HG03060 (cell line): ENCODE data around the gene BICDL1.

Experiments
- ATAC-seq: cut with Tn5 transposase; IDR thresholded peaks from one replicate; pipeline ENCODE4 v1.9.1; 2021; ENCODE audit warnings: low read depth, moderate number of reproducible peaks; ENCODE audit not compliant: unreplicated experiment

The BICDL1 gene

DNA sequence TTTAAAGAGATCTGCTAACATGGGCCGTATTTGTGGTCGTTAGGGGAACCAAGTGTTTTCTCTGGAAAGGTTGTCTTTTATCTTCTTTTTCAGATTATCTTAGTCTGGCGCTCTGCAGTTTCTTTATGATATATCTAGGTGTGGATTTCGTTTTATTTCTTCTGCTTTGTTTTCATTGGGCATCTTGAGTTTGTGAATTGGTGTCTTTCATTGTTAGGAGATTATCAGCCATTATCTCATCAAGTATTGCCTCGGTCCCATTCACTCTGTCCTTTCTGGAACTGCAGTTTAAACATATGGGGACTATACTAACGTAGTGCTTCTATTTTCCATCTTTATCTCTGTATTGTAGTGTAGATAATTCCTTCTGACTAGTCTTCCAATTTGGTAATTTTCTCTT lies 60.4 kb downstream of the BICDL1 start:
- no peak for ATAC-seq

DNA sequence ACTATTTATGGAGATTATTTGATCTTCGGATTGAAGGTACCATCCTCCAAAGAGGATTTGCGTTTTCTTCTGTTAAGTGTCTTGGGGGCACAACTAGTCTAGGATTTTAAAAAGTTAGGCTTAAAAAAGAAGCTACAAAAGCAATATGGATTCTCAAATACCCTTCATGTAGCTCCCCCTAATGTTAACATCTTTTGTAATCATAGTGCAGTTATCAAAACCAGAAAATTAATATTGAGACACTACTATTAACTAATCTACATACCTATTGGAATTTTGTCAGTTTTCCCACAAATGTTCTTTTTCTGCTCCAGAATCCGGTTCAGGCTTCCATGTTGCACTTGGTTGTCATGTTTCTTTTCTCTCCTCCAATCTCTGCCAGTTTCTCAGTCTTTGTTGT lies 62.5 kb downstream of the BICDL1 start:
- no peak for ATAC-seq

- ATAC-seq: no peak
Measured at GRCh38 chr12:120054293-120054692, 65.3 kb downstream of the BICDL1 start.

- no peak for ATAC-seq
Measured at GRCh38 chr12:120055231-120056000, 66.4 kb downstream of the BICDL1 start.

GRCh38 chr12:120056739-120057138 lies 67.7 kb downstream of the BICDL1 start:
- no peak for ATAC-seq

- ATAC-seq: no peak
Measured at GRCh38 chr12:120060196-120060595, 71.2 kb downstream of the BICDL1 start.

- no peak for ATAC-seq
Measured at GRCh38 chr12:120060717-120061116, 71.7 kb downstream of the BICDL1 start.

DNA sequence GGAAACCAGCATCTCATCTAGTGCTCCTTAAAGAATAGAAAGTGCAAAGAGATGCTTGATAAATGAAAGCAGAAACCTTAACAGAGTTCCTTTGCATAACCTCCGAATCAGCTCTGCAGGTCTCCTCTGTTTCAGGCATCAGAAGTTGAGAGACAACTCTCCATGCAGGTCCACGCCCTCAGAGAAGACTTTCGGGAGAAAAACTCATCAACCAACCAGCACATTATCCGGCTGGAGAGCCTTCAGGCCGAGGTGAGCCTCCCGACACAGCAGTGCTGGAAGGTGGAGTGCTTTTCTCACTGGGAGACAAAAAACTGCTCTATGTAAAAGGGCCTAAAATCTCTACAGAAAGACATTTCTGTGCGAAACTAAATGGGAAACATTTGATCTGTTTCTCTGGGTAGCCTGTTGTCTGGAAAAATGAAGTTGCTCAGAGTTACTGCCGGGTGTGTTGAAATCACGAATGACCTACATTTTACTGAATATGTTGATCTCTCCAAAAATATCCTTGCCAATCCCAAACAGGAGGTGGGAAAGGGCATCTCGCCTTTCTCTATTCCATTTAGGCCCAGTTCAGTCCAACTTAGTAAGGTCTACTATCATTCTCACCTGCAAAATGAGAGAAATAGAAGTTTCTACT lies 72.7 kb downstream of the BICDL1 start:
- no peak for ATAC-seq

DNA sequence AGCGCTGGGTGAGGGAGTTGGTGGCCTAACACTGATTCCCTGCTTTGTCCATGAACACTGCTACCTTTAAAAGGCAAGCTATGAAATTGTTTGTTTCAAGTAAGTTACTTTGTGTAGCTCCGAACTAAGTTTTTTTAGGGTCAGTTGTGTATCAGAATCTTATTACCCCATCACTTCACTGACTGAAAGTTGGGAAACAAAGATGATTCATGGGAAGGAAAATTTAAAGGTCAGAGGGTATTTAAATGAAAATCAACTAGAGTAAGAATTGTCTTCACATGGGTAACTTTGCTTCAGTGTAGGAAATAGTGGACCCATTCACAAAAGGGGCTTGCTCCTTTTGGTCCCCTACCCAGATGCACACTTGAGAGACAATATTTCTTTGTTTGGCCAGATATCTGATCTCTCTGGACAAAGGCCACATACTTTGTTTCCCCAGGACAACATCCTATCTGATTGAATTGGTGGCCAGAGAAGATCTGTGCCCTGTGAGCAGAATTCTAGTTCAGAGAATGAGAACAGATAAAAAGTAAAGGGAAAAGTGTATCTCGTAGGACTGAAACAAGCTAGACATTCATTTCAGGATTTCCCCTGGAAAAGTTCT lies 74.0 kb downstream of the BICDL1 start:
- no peak for ATAC-seq

DNA sequence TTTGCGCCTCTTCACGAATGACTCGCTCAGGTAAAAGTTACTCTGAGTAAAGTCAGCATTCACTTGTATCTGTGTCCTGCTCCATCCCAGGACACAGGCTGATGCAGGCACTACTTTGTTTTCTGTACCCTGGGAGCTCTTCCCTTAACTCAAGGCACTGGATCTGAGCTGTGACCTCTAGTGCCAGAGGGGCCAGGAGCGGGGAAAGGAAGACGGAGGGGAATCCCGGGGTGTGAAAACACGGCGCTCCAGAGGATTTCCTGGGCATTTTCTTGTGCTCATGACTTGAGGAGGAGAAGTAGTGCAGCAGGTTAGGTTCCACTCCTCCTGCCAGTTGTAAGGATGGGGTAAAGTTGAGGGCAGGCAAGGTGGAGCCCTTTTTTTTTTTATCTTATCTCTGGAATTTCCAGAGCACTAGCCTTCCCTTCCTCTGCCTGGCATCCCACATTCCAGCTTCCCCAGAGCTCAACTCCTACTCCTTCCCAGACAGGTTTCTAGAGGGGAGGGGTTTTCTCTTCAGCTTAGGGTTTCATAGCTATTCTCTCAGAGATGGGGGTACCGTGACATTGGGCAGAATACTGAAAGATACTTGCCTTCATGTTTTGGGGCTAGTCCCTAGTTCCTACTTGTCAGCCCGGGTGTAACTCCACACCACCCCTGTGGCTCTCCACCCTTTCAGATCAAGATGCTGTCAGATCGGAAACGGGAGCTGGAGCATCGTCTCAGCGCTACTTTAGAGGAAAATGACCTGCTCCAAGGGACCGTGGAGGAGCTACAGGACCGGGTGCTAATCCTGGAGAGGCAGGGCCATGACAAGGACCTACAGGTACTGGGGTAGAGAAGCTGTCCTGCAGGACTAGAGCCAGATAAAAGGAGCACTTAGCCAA lies 75.3 kb downstream of the BICDL1 start:
- ATAC-seq: no peak

DNA sequence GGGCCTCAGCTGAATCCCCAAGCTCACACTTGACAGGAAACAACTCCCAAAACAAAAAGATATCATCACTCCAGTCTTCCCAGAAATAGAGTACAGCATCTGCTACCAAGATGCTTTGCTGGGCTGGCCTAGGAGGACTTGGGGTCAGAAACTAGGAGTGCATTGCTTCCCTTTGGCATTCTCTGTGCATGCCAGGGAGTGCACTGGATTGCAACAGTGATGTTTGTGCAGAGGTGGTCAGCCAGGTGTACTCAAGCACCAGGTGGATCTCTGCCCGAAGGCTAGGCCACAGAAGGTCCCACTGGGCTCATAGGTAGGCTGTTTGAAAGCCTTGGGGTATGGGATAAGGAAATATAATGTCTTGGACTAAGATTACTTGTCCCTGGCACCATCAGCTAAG lies 76.4 kb downstream of the BICDL1 start:
- ATAC-seq: no peak

- ATAC-seq: no peak
Measured at GRCh38 chr12:120066341-120066740, 77.3 kb downstream of the BICDL1 start.

DNA sequence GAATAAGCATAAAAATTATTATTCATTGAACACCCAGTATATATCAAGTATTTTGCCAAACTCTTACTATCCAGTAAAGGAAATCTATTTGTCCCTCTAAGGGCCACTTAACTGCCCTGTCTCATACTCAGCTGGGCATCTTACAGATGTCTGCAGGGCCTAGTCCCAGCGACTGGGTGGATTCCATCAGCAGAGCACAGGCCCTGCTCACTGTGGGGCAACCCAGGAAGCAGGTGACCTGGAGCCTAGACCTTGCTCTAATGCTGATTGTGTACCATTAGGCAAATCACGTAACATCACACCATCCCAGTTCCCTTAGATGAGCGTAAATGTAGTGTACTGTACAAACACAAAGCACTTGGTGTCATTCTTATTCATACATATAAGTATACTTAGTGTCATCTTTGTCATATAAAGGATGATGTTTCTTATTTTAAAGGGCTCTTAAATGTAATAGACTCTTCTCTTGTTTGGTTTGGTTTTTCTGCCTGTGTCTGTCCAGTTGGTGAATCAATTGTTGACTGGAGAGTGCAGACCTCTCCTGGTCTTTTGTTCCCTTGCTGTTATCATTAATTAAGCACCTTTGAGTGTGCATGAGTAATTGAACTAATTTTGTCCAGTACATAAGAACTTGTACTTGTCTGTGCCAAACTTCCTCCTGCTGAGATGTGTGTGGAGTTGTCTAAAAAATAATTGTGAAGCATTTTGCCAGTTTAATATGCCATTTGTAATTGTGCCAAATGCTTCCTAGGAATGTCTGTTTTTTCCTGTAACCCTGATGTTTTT lies 78.2 kb downstream of the BICDL1 start:
- no peak for ATAC-seq

DNA sequence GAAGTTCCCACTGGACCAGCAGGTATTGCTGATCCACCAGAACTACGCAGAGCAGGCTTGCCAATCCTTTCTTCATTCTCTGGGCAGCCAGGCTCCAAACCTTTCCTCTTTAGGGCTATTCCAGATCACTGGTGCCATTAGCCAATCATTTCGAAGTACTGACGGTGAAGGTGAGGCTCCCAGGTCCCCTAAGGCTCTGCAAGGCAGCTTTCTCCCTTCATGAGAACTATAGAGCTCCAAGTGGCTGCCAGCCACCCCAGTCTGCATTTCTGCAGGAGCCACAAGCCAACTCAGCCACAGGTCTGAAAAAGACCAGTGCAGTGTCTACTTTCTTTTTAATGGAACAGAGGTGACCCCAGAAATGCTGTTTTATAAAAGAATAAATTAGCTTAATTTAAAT lies 78.9 kb downstream of the BICDL1 start:
- no peak for ATAC-seq

DNA sequence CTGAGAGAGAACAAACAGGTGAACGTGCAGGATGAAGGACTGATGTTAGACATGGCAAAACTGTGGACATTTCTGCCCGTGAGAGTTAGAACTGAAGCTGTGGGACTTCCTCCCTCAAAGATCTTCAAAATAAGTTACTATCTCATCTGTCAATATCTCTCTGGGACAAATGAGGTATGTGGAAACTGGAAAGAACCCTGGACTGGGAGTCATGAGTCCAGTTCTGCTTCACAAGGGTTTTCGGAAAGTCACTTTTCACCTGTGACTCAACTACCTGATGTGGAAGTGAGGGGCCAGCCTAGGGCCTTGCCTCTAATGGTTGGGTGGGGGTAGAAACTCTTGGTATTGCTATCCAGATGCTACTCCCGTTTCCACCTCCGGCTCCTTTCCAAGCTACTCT lies 80.2 kb downstream of the BICDL1 start:
- no peak for ATAC-seq

GRCh38 chr12:120071493-120072020 lies 82.5 kb downstream of the BICDL1 start:
- ATAC-seq: no peak

GRCh38 chr12:120072472-120073249 lies 83.6 kb downstream of the BICDL1 start:
- no peak for ATAC-seq

DNA sequence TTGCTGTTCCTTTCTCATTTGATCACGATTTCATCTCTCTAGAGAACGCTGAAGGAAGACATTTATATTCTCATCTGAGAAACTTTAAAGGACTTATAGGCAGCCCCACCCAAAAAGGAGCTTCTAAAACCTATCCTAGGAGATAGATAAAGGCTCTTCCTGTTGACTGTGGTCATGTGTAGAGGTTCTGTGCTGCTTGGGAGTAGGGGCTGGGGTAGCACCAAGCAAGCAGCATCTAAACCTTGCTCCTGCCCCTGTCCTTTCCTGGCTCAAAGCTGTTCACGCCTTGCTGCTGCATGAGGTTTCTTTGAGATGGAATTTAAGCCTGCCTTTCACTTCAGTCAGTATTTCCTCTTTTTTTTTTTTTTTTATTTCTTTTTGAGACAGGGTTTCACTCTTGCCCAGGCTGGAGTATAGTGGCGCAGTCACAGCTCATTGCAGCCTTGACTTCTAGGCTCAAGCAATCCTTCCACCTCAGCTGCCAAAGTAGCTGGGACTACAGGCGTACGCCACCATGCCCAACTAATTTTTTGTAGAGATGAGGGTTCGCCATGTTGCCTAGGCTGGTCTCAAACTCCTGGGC lies 86.1 kb downstream of the BICDL1 start:
- ATAC-seq: no peak

DNA sequence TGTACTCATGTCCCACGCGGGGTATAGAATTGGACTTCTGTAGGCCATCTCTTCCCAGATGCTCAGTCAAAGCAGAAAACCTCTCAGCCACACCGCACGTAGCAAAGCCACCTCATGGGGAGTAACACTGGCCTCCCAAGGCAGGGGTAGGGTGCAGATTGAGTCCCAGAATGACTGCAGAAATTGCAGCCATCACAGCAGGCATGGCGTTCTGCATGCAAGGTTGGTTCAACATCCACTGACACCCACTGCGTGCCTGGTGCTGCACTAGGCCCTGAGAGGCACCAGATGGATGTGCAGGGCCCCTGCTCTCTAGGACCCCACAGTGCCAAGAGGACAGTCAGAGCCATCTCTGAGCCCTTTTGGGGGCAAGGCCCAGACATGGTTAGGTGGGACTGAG lies 87.6 kb downstream of the BICDL1 start:
- no peak for ATAC-seq
